ENCODE data around the gene NXPH1.

- TF ChIP-seq JUNB (CRISPR knock-in tag; conservative IDR thresholded peaks at IDR 0.05) = no peak
- TF ChIP-seq HNRNPLL (IDR thresholded peaks at IDR 0.05; ENCODE audit: low read depth, low read length, poor library complexity, severe bottlenecking) = no peak
- no peak for TF ChIP-seq JUND (IDR thresholded peaks at IDR 0.05; ENCODE audit: borderline replicate concordance, low read depth, low read length)
- TF ChIP-seq JUND (tag; IDR thresholded peaks at IDR 0.05; ENCODE audit: borderline replicate concordance, low read depth, low read length) = no peak; the same call in 2 of the 3 replicates
- no peak for TF ChIP-seq GMEB1 (CRISPR knock-in tag; IDR thresholded peaks at IDR 0.05)
- TF ChIP-seq HMGN3 (IDR thresholded peaks at IDR 0.05; ENCODE audit: borderline replicate concordance, extremely low read depth, insufficient read length, low read depth, low read length) = no peak
- no peak for TF ChIP-seq CREB3L1 (IDR thresholded peaks at IDR 0.05; ENCODE audit: borderline replicate concordance, low read depth)
- no peak for TF ChIP-seq PTRF (tag; IDR thresholded peaks at IDR 0.05)
- no peak for TF ChIP-seq E4F1 (CRISPR knock-in tag; IDR thresholded peaks at IDR 0.05; ENCODE audit: borderline replicate concordance)
- no peak for TF ChIP-seq SRF (CRISPR knock-in tag; IDR thresholded peaks at IDR 0.05)
Observed at GRCh38 chr7:8536431-8536830, 103.0 kb downstream of the NXPH1 start.
